ENCODE measurements around the gene RB1. TPM values are rescaled to one million over a fixed set of nuclear protein-coding genes. Genes with fewer than 3 reads are reported as not detected.

RB1 gene
- total RNA-seq, 4 donors from 2014 or later = 18.2 to 79.2 (median 22.7) TPM

GRCh38 chr13:48296528-48296927 is 7.0 kb upstream of the RB1 start:
- H3K36me3 ChIP-seq = no peaks in the 10 kb centered on the region
- no peak overlapping the region for H3K4me3 ChIP-seq
- TF ChIP-seq POLR2A (IDR thresholded peaks at IDR 0.05) (no peak), CTCF (IDR thresholded peaks at IDR 0.05) (no peak)
- no peaks in the 10 kb centered on the region for H3K27me3 ChIP-seq
- no peak overlapping the region for H3K27ac ChIP-seq
- no peaks in the 10 kb centered on the region for H3K4me1 ChIP-seq
- no peak for DNase-seq
- H3K9me3 ChIP-seq = no peaks in the 10 kb centered on the region

- no peak overlapping the region for H3K27ac ChIP-seq
- TF ChIP-seq POLR2A (IDR thresholded peaks at IDR 0.05) (no peak), CTCF (IDR thresholded peaks at IDR 0.05) (no peak)
- H3K9me3 ChIP-seq = no peaks in the 10 kb centered on the region
- H3K27me3 ChIP-seq = no peaks in the 10 kb centered on the region
- H3K36me3 ChIP-seq = no peaks in the 10 kb centered on the region
- H3K4me3 ChIP-seq = no peak overlapping the region
- no peak for DNase-seq
- H3K4me1 ChIP-seq = no peaks in the 10 kb centered on the region
These were observed 6.3 kb upstream of the RB1 start for GRCh38 chr13:48297131-48297786.

- Histone ChIP-seq H3K27me3 (no peaks in the 10 kb centered on the region), H3K4me3 (no peak overlapping the region), H3K9me3 (no peaks in the 10 kb centered on the region), H3K27ac (no peak overlapping the region), H3K36me3 (no peaks in the 10 kb centered on the region), H3K4me1 (peaks cover 0 to 5% (median 0%) of the 10 kb centered on the region in 4 donors)
- DNase-seq = no peak
- TF ChIP-seq CTCF (IDR thresholded peaks at IDR 0.05) (no peak), POLR2A (IDR thresholded peaks at IDR 0.05) (no peak)
These were observed 4.0 kb upstream of the RB1 start for GRCh38 chr13:48299591-48299990.

- H3K36me3 ChIP-seq = peaks cover 0 to 5% (median 0%) of the 10 kb centered on the region in 3 donors
- H3K4me1 ChIP-seq = peaks cover 0 to 18% (median 0%) of the 10 kb centered on the region in 4 donors
- no peaks in the 10 kb centered on the region for H3K27me3 ChIP-seq
- H3K4me3 ChIP-seq = peak overlapping the region; percentile 66 to 99 (median 90)
- H3K27ac ChIP-seq = peak overlapping the region; percentile 95 to 99 (median 98)
- no peaks in the 10 kb centered on the region for H3K9me3 ChIP-seq
- TF ChIP-seq CTCF (IDR thresholded peaks at IDR 0.05) (no peak), POLR2A (IDR thresholded peaks at IDR 0.05) (no peak)
- DNase-seq = no peak
These were observed 636 bp upstream of the RB1 start for GRCh38 chr13:48302871-48303358.

GRCh38 chr13:48304143-48304876 is 759 bp downstream of the RB1 start:
- H3K4me1 ChIP-seq = peaks cover 0 to 18% (median 0%) of the 10 kb centered on the region in 4 donors
- peaks cover 0 to 11% (median 0%) of the 10 kb centered on the region in 3 donors for H3K36me3 ChIP-seq
- peak overlapping the region; percentile 66 to 99 (median 90) for H3K4me3 ChIP-seq
- no peaks in the 10 kb centered on the region for H3K9me3 ChIP-seq
- DNase-seq = peak; percentile 53 to 83 (median 78)
- peak overlapping the region; percentile 95 to 99 (median 98) for H3K27ac ChIP-seq
- H3K27me3 ChIP-seq = no peaks in the 10 kb centered on the region
- TF ChIP-seq POLR2A (IDR thresholded peaks at IDR 0.05) (no peak), CTCF (IDR thresholded peaks at IDR 0.05) (peak in 1 of 6 experiments; percentile 7)

Data from Peyer's patch (tissue), 4 donors.